GM18499 (cell line): ENCODE measurements around the gene PSEN1.
"Not testable (repeated sequence)": the region's sequence is repeated elsewhere in the genome, so short reads cannot be mapped to it uniquely, and the experiment has no call there.

Experiments used
- ATAC-seq: cut with Tn5 transposase; IDR thresholded peaks from one replicate; pipeline ENCODE4 v1.9.1; 2021; ENCODE audit warnings: moderate number of reproducible peaks; ENCODE audit not compliant: insufficient read depth, unreplicated experiment

The PSEN1 gene

GRCh38 chr14:73162251-73162650, 25.9 kb downstream of the PSEN1 start:
- ATAC-seq: no peak

GRCh38 chr14:73166399-73166798, 30.1 kb downstream of the PSEN1 start:
- no peak for ATAC-seq

- ATAC-seq: no peak
Observed at GRCh38 chr14:73167727-73168126, 31.4 kb downstream of the PSEN1 start.

GRCh38 chr14:73168274-73168673, 32.0 kb downstream of the PSEN1 start:
- no peak for ATAC-seq

GRCh38 chr14:73168691-73169090, 32.4 kb downstream of the PSEN1 start:
- no peak for ATAC-seq

- not testable (repeated sequence) for ATAC-seq
Observed at GRCh38 chr14:73169855-73170254, 33.5 kb downstream of the PSEN1 start.

- no peak for ATAC-seq
Observed at GRCh38 chr14:73170686-73171085, 34.4 kb downstream of the PSEN1 start.

GRCh38 chr14:73172500-73172899, 36.2 kb downstream of the PSEN1 start:
- ATAC-seq: no peak

GRCh38 chr14:73173092-73173735, 36.9 kb downstream of the PSEN1 start:
- ATAC-seq: no peak

- no peak for ATAC-seq
Observed at GRCh38 chr14:73176685-73177084, 40.4 kb downstream of the PSEN1 start.

- no peak for ATAC-seq
Observed at GRCh38 chr14:73180385-73180805, 44.1 kb downstream of the PSEN1 start.

- ATAC-seq: not testable (repeated sequence)
Observed at GRCh38 chr14:73180969-73181368, 44.7 kb downstream of the PSEN1 start.

- ATAC-seq: no peak
Observed at GRCh38 chr14:73188501-73188911, 52.2 kb downstream of the PSEN1 start.

- ATAC-seq: no peak
Observed at GRCh38 chr14:73189651-73190050, 53.3 kb downstream of the PSEN1 start.

- no peak for ATAC-seq
Observed at GRCh38 chr14:73191441-73191840, 55.1 kb downstream of the PSEN1 start.

- not testable (repeated sequence) for ATAC-seq
Observed at GRCh38 chr14:73194306-73194705, 58.0 kb downstream of the PSEN1 start.

- no peak for ATAC-seq
Observed at GRCh38 chr14:73198253-73198652, 61.9 kb downstream of the PSEN1 start.

- no peak for ATAC-seq
Observed at GRCh38 chr14:73203527-73203926, 67.2 kb downstream of the PSEN1 start.

- no peak for ATAC-seq
Observed at GRCh38 chr14:73207615-73208014, 71.3 kb downstream of the PSEN1 start.

- ATAC-seq: no peak
Observed at GRCh38 chr14:73208390-73208789, 72.1 kb downstream of the PSEN1 start.

- no peak for ATAC-seq
Observed at GRCh38 chr14:73208846-73209245, 72.5 kb downstream of the PSEN1 start.

GRCh38 chr14:73209953-73210352, 73.6 kb downstream of the PSEN1 start:
- ATAC-seq: no peak
